H9 (cell line): ENCODE data around the gene RC3H2. TPM values are rescaled to one million over a fixed set of nuclear protein-coding genes. Genes with fewer than 3 reads are reported as not detected.

Experiments
- DNase-seq: peaks from one replicate; pipeline ENCODE4 v3.0.0-alpha.2; 2017
- H2AFZ ChIP-seq: one replicate; pipeline ENCODE4 v1.6.1; 2013; ENCODE audit warnings: mild to moderate bottlenecking, low read length, control low read depth, moderate library complexity
- H2AK5ac ChIP-seq: 2 replicates; pipeline ENCODE4 v1.6.1; 2013; ENCODE audit warnings: low read length, control low read depth, mixed read lengths; ENCODE audit not compliant: insufficient read length
- H2BK120ac ChIP-seq: one replicate; pipeline ENCODE4 v1.6.1; 2013; ENCODE audit warnings: low read depth, mild to moderate bottlenecking, low read length, control low read depth, inconsistent platforms; ENCODE audit not compliant: poor library complexity, severe bottlenecking
- H2BK12ac ChIP-seq: 2 replicates; pipeline ENCODE4 v1.6.1; 2013; ENCODE audit warnings: low read length, control low read depth, mixed read lengths, low read depth; ENCODE audit not compliant: insufficient read length
- H2BK15ac ChIP-seq: 2 replicates; pipeline ENCODE4 v1.6.1; 2013; ENCODE audit warnings: low read depth, low read length, control low read depth
- H2BK20ac ChIP-seq: one replicate; pipeline ENCODE4 v1.6.1; 2013; ENCODE audit warnings: low read depth, mild to moderate bottlenecking, low read length, control low read depth, inconsistent platforms; ENCODE audit not compliant: poor library complexity, severe bottlenecking
- H2BK5ac ChIP-seq: 2 replicates; pipeline ENCODE4 v1.6.1; 2013; ENCODE audit warnings: low read length, control low read depth, mixed read lengths; ENCODE audit not compliant: insufficient read length
- H3K14ac ChIP-seq: 2 replicates; pipeline ENCODE4 v1.6.1; 2013; ENCODE audit warnings: low read length, control low read depth; ENCODE audit not compliant: insufficient read depth
- H3K18ac ChIP-seq: 2 replicates; pipeline ENCODE4 v1.6.1; 2013; ENCODE audit warnings: low read depth, mild to moderate bottlenecking, mixed read lengths, low read length, control low read depth; ENCODE audit not compliant: insufficient read length
- H3K23ac ChIP-seq: 2 replicates; pipeline ENCODE4 v1.6.1; 2013; ENCODE audit warnings: low read length, control low read depth, mixed read lengths, low read depth; ENCODE audit not compliant: insufficient read length
- H3K23me2 ChIP-seq: 2 replicates; pipeline ENCODE4 v1.6.1; 2013; ENCODE audit warnings: low read depth, mild to moderate bottlenecking, mixed read lengths, low read length, control low read depth; ENCODE audit not compliant: insufficient read length, poor library complexity, severe bottlenecking
- H3K27ac ChIP-seq: 2 replicates; pipeline ENCODE4 v1.5.1; 2013; ENCODE audit warnings: low read length, control low read depth, mixed read lengths, low read depth; ENCODE audit not compliant: insufficient read length
- H3K27me3 ChIP-seq: 2 replicates; pipeline ENCODE4 v1.6.1; 2013; ENCODE audit warnings: low read length, control low read depth, inconsistent platforms; ENCODE audit not compliant: insufficient read depth
- H3K4ac ChIP-seq: 2 replicates; pipeline ENCODE4 v1.6.1; 2013; ENCODE audit warnings: low read depth, mild to moderate bottlenecking, control low read depth, inconsistent platforms, low read length, moderate library complexity
- H3K4me1 ChIP-seq: 2 replicates; pipeline ENCODE4 v1.6.1; 2013; ENCODE audit warnings: low read length, control low read depth, inconsistent platforms; ENCODE audit not compliant: insufficient read depth
- H3K4me2 ChIP-seq: 2 replicates; pipeline ENCODE4 v1.6.1; 2013; ENCODE audit warnings: low read length, control low read depth, mixed read lengths; ENCODE audit not compliant: insufficient read length, insufficient read depth
- H3K56ac ChIP-seq: 2 replicates; pipeline ENCODE4 v1.6.1; 2013; ENCODE audit warnings: low read depth, mild to moderate bottlenecking, mixed read lengths, low read length, control low read depth; ENCODE audit not compliant: insufficient read length
- H3K79me1 ChIP-seq: 2 replicates; pipeline ENCODE4 v1.6.1; 2013; ENCODE audit warnings: low read depth, mild to moderate bottlenecking, moderate library complexity, low read length, control low read depth, inconsistent platforms; ENCODE audit not compliant: insufficient read depth, poor library complexity, severe bottlenecking
- H3K79me2 ChIP-seq: 2 replicates; pipeline ENCODE4 v1.6.1; 2013; ENCODE audit warnings: low read length, control low read depth, inconsistent platforms; ENCODE audit not compliant: insufficient read depth
- H3K9ac ChIP-seq: 2 replicates; pipeline ENCODE4 v1.6.1; 2013; ENCODE audit warnings: low read length, control low read depth, mixed read lengths; ENCODE audit not compliant: insufficient read length; ENCODE audit errors: extremely low read depth
- H3K9me3 ChIP-seq: one replicate; pipeline ENCODE4 v1.6.1; 2013; ENCODE audit warnings: low read depth, low read length, inconsistent platforms; ENCODE audit not compliant: control insufficient read depth
- H3T11ph ChIP-seq: one replicate; pipeline ENCODE4 v1.6.1; 2013; ENCODE audit warnings: mild to moderate bottlenecking, low read length, control low read depth, inconsistent platforms
- H4K20me1 ChIP-seq: one replicate; pipeline ENCODE4 v1.6.1; 2013; ENCODE audit not compliant: control insufficient read depth, insufficient read length, insufficient read depth
- H4K5ac ChIP-seq: 2 replicates; pipeline ENCODE4 v1.6.1; 2013; ENCODE audit warnings: low read depth, mild to moderate bottlenecking, mixed read lengths, low read length, control low read depth; ENCODE audit not compliant: insufficient read length
- H4K8ac ChIP-seq: replicated peaks from 2 replicates; pipeline ENCODE4 v1.6.1; 2013; ENCODE audit warnings: low read length, control low read depth, mixed read lengths, low read depth; ENCODE audit not compliant: insufficient read length
- H4K91ac ChIP-seq: 2 replicates; pipeline ENCODE4 v1.6.1; 2013; ENCODE audit warnings: low read depth, mild to moderate bottlenecking, moderate library complexity, mixed read lengths, low read length, control low read depth; ENCODE audit not compliant: insufficient read length
- H3K27ac Mint-ChIP-seq, 3 experiments: 2 replicates in 2 of 3; 3 replicates in 1 of 3; pipeline ENCODE4 v1.8.0; 2020 to 2021; ENCODE audit warnings: mixed read lengths in 3 of 3, mild to moderate bottlenecking in 1 of 3, moderate library complexity in 1 of 3
- H3K27me3 Mint-ChIP-seq: 2 replicates; pipeline ENCODE4 v1.8.0; 2021; ENCODE audit warnings: low read depth, mild to moderate bottlenecking, moderate library complexity, mixed read lengths
- H3K36me3 Mint-ChIP-seq, 3 experiments: 2 replicates in 2 of 3; 3 replicates in 1 of 3; pipeline ENCODE4 v1.8.0; 2020 to 2021; ENCODE audit warnings: low read depth in 3 of 3, mixed read lengths in 3 of 3; ENCODE audit not compliant: insufficient read depth in 1 of 3
- H3K4me1 Mint-ChIP-seq, 2 experiments: 2 replicates each; pipeline ENCODE4 v1.8.0; 2020; ENCODE audit warnings: mixed read lengths in 2 of 2
- H3K4me3 Mint-ChIP-seq, 2 experiments: 2 replicates in 1 of 2; 3 replicates in 1 of 2; pipeline ENCODE4 v1.8.0; 2020 to 2021; ENCODE audit warnings: mild to moderate bottlenecking in 2 of 2, mixed read lengths in 2 of 2, moderate library complexity in 1 of 2
- H3K9me3 Mint-ChIP-seq, 2 experiments: 2 replicates in 1 of 2; 3 replicates in 1 of 2; pipeline ENCODE4 v1.8.0; 2020; ENCODE audit warnings: mild to moderate bottlenecking in 2 of 2, mixed read lengths in 2 of 2, moderate library complexity in 1 of 2
- CTCF ChIP-seq: fragments of 200-600 bp; sonication (generic); conservative IDR thresholded peaks from 3 replicates; pipeline ENCODE4 v1.8.0; 2021; ENCODE audit warnings: antibody characterized with exemption, mild to moderate bottlenecking
- WGBS: extraction: QIAGEN DNeasy Blood & Tissue Kit; methylation state at CpG from one replicate; pipeline ENCODE4 v1.1.7; 2013; ENCODE audit warnings: missing lambda C conversion rate, low lambda C conversion rate, mixed read lengths; ENCODE audit not compliant: insufficient read length; ENCODE audit errors: extremely low coverage; 5-methylcytosine and 5-hydroxymethylcytosine counted together
- total RNA-seq: library from RNA; stranded (reverse); gene quantifications from 2 replicates; pipeline ENCODE4 v1.2.1, GENCODE V29; 2021

RC3H2 gene
- total RNA-seq, 1 experiment from 2014 or later = 49.0 TPM

GRCh38 chr9:122865300-122865699 lies 39.9 kb downstream of the RC3H2 start:
- Mint-ChIP-seq H3K9me3 (peaks cover 2 to 9% of the 10 kb centered on the region in 2 experiments; a peak in 3 of 5 replicates), H3K27ac (no peak overlapping the region), H3K36me3 (peaks cover 40 to 61% (median 57%) of the 10 kb centered on the region in 3 experiments), H3K27me3 (no peaks in the 10 kb centered on the region), H3K4me3 (no peak overlapping the region), H3K4me1 (no peaks in the 10 kb centered on the region)
- no peak overlapping the region for H3K23ac ChIP-seq
- no peak overlapping the region for H3K9ac ChIP-seq
- no peaks in the 10 kb centered on the region for H3K79me1 ChIP-seq
- no peak overlapping the region for H2BK15ac ChIP-seq
- no peaks in the 10 kb centered on the region for H3K9me3 ChIP-seq
- no peak overlapping the region for H3T11ph ChIP-seq
- TF ChIP-seq CTCF = no peak
- no peaks in the 10 kb centered on the region for H3K23me2 ChIP-seq
- H4K20me1 ChIP-seq = no peaks in the 10 kb centered on the region
- H2BK12ac ChIP-seq = no peak overlapping the region
- H3K14ac ChIP-seq = no peak overlapping the region
- no peak overlapping the region for H2BK120ac ChIP-seq
- H3K27ac ChIP-seq = no peak overlapping the region
- H4K5ac ChIP-seq = no peak overlapping the region
- no peak overlapping the region for H2AFZ ChIP-seq
- H3K4me2 ChIP-seq = no peak overlapping the region
- no peak overlapping the region for H3K4ac ChIP-seq
- H2BK20ac ChIP-seq = no peak overlapping the region
- no peak overlapping the region for H2AK5ac ChIP-seq
- H4K8ac ChIP-seq = no peak overlapping the region
- no peak overlapping the region for H3K56ac ChIP-seq
- no CpG with 5 or more reads among the region's 7 CpGs for WGBS
- H4K91ac ChIP-seq = no peak overlapping the region
- no peaks in the 10 kb centered on the region for H3K4me1 ChIP-seq
- DNase-seq = no peak
- no peaks in the 10 kb centered on the region for H3K79me2 ChIP-seq
- no peaks in the 10 kb centered on the region for H3K27me3 ChIP-seq
- H3K18ac ChIP-seq = no peak overlapping the region
- H2BK5ac ChIP-seq = no peak overlapping the region
